ENCODE measurements around the gene USP48. TPM values are rescaled to one million over a fixed set of nuclear protein-coding genes. Genes with fewer than 3 reads are reported as not detected.

Gene USP48
- total RNA-seq, 1 donor from 2014 or later = 78.7 TPM

GRCh38 chr1:21725748-21726392 lies 57.1 kb downstream of the USP48 start:
- no peaks in the 10 kb centered on the region for H3K36me3 Mint-ChIP-seq (ENCODE audit: unreplicated experiment)
- H3K4me1 Mint-ChIP-seq (ENCODE audit: low read depth, unreplicated experiment) = no peaks in the 10 kb centered on the region
- no peak overlapping the region for H3K4me3 Mint-ChIP-seq (ENCODE audit: unreplicated experiment)
- no peak overlapping the region for H3K27ac Mint-ChIP-seq (ENCODE audit: unreplicated experiment)
- H3K9me3 Mint-ChIP-seq (ENCODE audit: unreplicated experiment) = peaks cover 1% of the 10 kb centered on the region
- no peaks in the 10 kb centered on the region for H3K27me3 Mint-ChIP-seq (ENCODE audit: unreplicated experiment)
- no peak for TF ChIP-seq CTCF (IDR thresholded peaks at IDR 0.05; ENCODE audit: partially characterized antibody, unreplicated experiment)
- DNase-seq = no peak

- TF ChIP-seq CTCF (IDR thresholded peaks at IDR 0.05; ENCODE audit: partially characterized antibody, unreplicated experiment) = no peak
- H3K36me3 Mint-ChIP-seq (ENCODE audit: unreplicated experiment) = no peaks in the 10 kb centered on the region
- no peak for DNase-seq
- no peak overlapping the region for H3K27ac Mint-ChIP-seq (ENCODE audit: unreplicated experiment)
- no peak overlapping the region for H3K4me3 Mint-ChIP-seq (ENCODE audit: unreplicated experiment)
- peaks cover 1% of the 10 kb centered on the region for H3K9me3 Mint-ChIP-seq (ENCODE audit: unreplicated experiment)
- H3K4me1 Mint-ChIP-seq (ENCODE audit: low read depth, unreplicated experiment) = no peaks in the 10 kb centered on the region
- H3K27me3 Mint-ChIP-seq (ENCODE audit: unreplicated experiment) = no peaks in the 10 kb centered on the region
Measured at GRCh38 chr1:21724570-21724969, 58.4 kb downstream of the USP48 start.

GRCh38 chr1:21724098-21724497 lies 58.9 kb downstream of the USP48 start:
- no peaks in the 10 kb centered on the region for H3K4me1 Mint-ChIP-seq (ENCODE audit: low read depth, unreplicated experiment)
- H3K36me3 Mint-ChIP-seq (ENCODE audit: unreplicated experiment) = no peaks in the 10 kb centered on the region
- H3K27me3 Mint-ChIP-seq (ENCODE audit: unreplicated experiment) = no peaks in the 10 kb centered on the region
- DNase-seq = no peak
- no peak overlapping the region for H3K27ac Mint-ChIP-seq (ENCODE audit: unreplicated experiment)
- no peak overlapping the region for H3K4me3 Mint-ChIP-seq (ENCODE audit: unreplicated experiment)
- H3K9me3 Mint-ChIP-seq (ENCODE audit: unreplicated experiment) = peaks cover 1% of the 10 kb centered on the region
- no peak for TF ChIP-seq CTCF (IDR thresholded peaks at IDR 0.05; ENCODE audit: partially characterized antibody, unreplicated experiment)

- TF ChIP-seq CTCF (IDR thresholded peaks at IDR 0.05; ENCODE audit: partially characterized antibody, unreplicated experiment) = no peak
- no peaks in the 10 kb centered on the region for H3K4me1 Mint-ChIP-seq (ENCODE audit: low read depth, unreplicated experiment)
- H3K27ac Mint-ChIP-seq (ENCODE audit: unreplicated experiment) = no peak overlapping the region
- no peak overlapping the region for H3K4me3 Mint-ChIP-seq (ENCODE audit: unreplicated experiment)
- no peaks in the 10 kb centered on the region for H3K36me3 Mint-ChIP-seq (ENCODE audit: unreplicated experiment)
- DNase-seq = no peak
- H3K9me3 Mint-ChIP-seq (ENCODE audit: unreplicated experiment) = peaks cover 1% of the 10 kb centered on the region
- H3K27me3 Mint-ChIP-seq (ENCODE audit: unreplicated experiment) = no peaks in the 10 kb centered on the region
Measured at GRCh38 chr1:21721295-21721985, 61.5 kb downstream of the USP48 start.

- no peak for TF ChIP-seq CTCF (IDR thresholded peaks at IDR 0.05; ENCODE audit: partially characterized antibody, unreplicated experiment)
- no peaks in the 10 kb centered on the region for H3K4me1 Mint-ChIP-seq (ENCODE audit: low read depth, unreplicated experiment)
- H3K27me3 Mint-ChIP-seq (ENCODE audit: unreplicated experiment) = peaks cover 4% of the 10 kb centered on the region
- H3K4me3 Mint-ChIP-seq (ENCODE audit: unreplicated experiment) = no peak overlapping the region
- H3K36me3 Mint-ChIP-seq (ENCODE audit: unreplicated experiment) = no peaks in the 10 kb centered on the region
- no peaks in the 10 kb centered on the region for H3K9me3 Mint-ChIP-seq (ENCODE audit: unreplicated experiment)
- no peak overlapping the region for H3K27ac Mint-ChIP-seq (ENCODE audit: unreplicated experiment)
- DNase-seq = no peak
Measured at GRCh38 chr1:21716169-21716568, 66.8 kb downstream of the USP48 start.
